WTC11 (cell line): ENCODE results near the gene GLIPR2.

Source experiments
- CTCF ChIP-seq: fragments of 200-600 bp; IDR thresholded peaks from 2 replicates; pipeline ENCODE4 v1.8.0; 2022; ENCODE audit warnings: antibody characterized with exemption
- E2F1 ChIP-seq: sonication (generic); formaldehyde crosslinking; IDR thresholded peaks from 2 replicates; pipeline ENCODE4 v1.8.0; 2022; ENCODE audit warnings: mild to moderate bottlenecking, missing genetic modification reagents
- HMGXB4 ChIP-seq: sonication (generic); formaldehyde crosslinking; IDR thresholded peaks from 2 replicates; pipeline ENCODE4 v1.8.1; 2023; ENCODE audit warnings: mild to moderate bottlenecking, moderate library complexity, missing genetic modification reagents
- MAX ChIP-seq: sonication (generic); formaldehyde crosslinking; IDR thresholded peaks from 2 replicates; pipeline ENCODE4 v1.8.0; 2022; ENCODE audit warnings: mild to moderate bottlenecking, missing genetic modification reagents
- PREB ChIP-seq: sonication (generic); formaldehyde crosslinking; IDR thresholded peaks from 2 replicates; pipeline ENCODE4 v1.8.1; 2022; ENCODE audit warnings: mild to moderate bottlenecking, missing genetic modification reagents, moderate library complexity, borderline replicate concordance
- SMAD4 ChIP-seq: sonication (generic); formaldehyde crosslinking; IDR thresholded peaks from 2 replicates; pipeline ENCODE4 v1.8.0; 2022; ENCODE audit warnings: mild to moderate bottlenecking, missing genetic modification reagents
- SP1 ChIP-seq: sonication (generic); formaldehyde crosslinking; conservative IDR thresholded peaks from 2 replicates; pipeline ENCODE4 v1.8.1; 2022; ENCODE audit warnings: missing genetic modification reagents

GRCh38 chr9:36102742-36103495, 33.6 kb upstream of the GLIPR2 start:
- TF ChIP-seq CTCF, result peak; percentile 49
- no peak for TF ChIP-seq HMGXB4 (CRISPR knock-in tag)
- TF ChIP-seq E2F1 (CRISPR knock-in tag), result no peak
- no peak for TF ChIP-seq MAX (CRISPR knock-in tag)
- no peak for TF ChIP-seq PREB
- no peak for TF ChIP-seq SP1
- TF ChIP-seq SMAD4 (CRISPR knock-in tag), result no peak
